Esophagus muscularis mucosa (tissue), 4 donors: ENCODE results near the gene CRISPLD2. TPM values are rescaled to one million over a fixed set of nuclear protein-coding genes. Genes with fewer than 3 reads are reported as not detected.
"Not testable (repeated sequence)": the region's sequence is repeated elsewhere in the genome, so short reads cannot be mapped to it uniquely, and the experiment has no call there.

ENCODE experiments used
- DNase-seq: peaks from one replicate; pipeline ENCODE4 v3.0.0-alpha.2; 2017; ENCODE audit errors: extremely low spot score
- H3K27ac ChIP-seq, 4 donors: fragments of 200-600 bp; sonication (generic); replicated peaks in 1 of 4; 1 replicate in 3 of 4; 2 replicates in 1 of 4; pipeline ENCODE4 v1.5.1; 2016 to 2019; ENCODE audit warnings: mild to moderate bottlenecking in 1 of 4
- H3K27me3 ChIP-seq, 4 donors: fragments of 200-600 bp; sonication (generic); one replicate each; pipeline versions ENCODE4 v1.5.1 to v1.6.0; 2016 to 2019
- H3K36me3 ChIP-seq, 4 donors: fragments of 200-600 bp; sonication (generic); one replicate each; pipeline ENCODE4 v1.5.1; 2016 to 2019
- H3K4me1 ChIP-seq, 4 donors: fragments of 200-600 bp; sonication (generic); one replicate each; pipeline ENCODE4 v1.5.1; 2016 to 2019
- H3K4me3 ChIP-seq, 4 donors: fragments of 200-600 bp; sonication (generic); 1 replicate in 2 of 4; 2 replicates in 2 of 4; pipeline ENCODE4 v1.5.1; 2016 to 2019; ENCODE audit warnings: mild to moderate bottlenecking in 4 of 4, moderate library complexity in 1 of 4
- H3K9me3 ChIP-seq, 4 donors: fragments of 200-600 bp; sonication (generic); 1 replicate in 3 of 4; 2 replicates in 1 of 4; pipeline ENCODE4 v1.5.1; 2016 to 2019
- EP300 ChIP-seq: sonication (generic); formaldehyde crosslinking; IDR thresholded peaks from one replicate; pipeline ENCODE4 v1.6.1; 2017; ENCODE audit warnings: antibody characterized with exemption
- POLR2A ChIP-seq: fragments of 450-650 bp; IDR thresholded peaks from one replicate; pipeline ENCODE4 v1.6.1; 2017; ENCODE audit warnings: antibody characterized with exemption, moderate library complexity, mild to moderate bottlenecking, low read depth
- POLR2AphosphoS5 ChIP-seq, 2 donors: sonication (generic); formaldehyde crosslinking; IDR thresholded peaks; one replicate each; pipeline ENCODE4 v1.6.1; 2017; ENCODE audit warnings: antibody characterized with exemption in 2 of 2
- WGBS: methylation state at CpG from one replicate; pipeline ENCODE4 v1.1.5; 2018; 5-methylcytosine and 5-hydroxymethylcytosine counted together
- intact Hi-C: fragments of 100-400 bp; cut with DNase I; formaldehyde crosslinking; loops from one replicate; pipeline ENCODE4 v1.15.1; 2023
- total RNA-seq, 4 donors: library from RNA; depleted of rRNA; stranded (reverse); fragments of >200 nt; gene quantifications; one replicate each; pipeline versions ENCODE4 v1.1.0 to v1.2.1, GENCODE V29; 2016
- TF ChIP-seq, protein P1 (sequence below), 3 experiments: fragments of 200-600 bp in 2 of 3; fragments of 450-650 bp in 1 of 3; sonication (generic) in 2 of 3; IDR thresholded peaks; one replicate each; pipeline ENCODE4 v1.5.1; 2017 to 2019; ENCODE audit warnings: antibody characterized with exemption in 3 of 3, mild to moderate bottlenecking in 2 of 3, moderate library complexity in 1 of 3

The CRISPLD2 gene
- total RNA-seq, 4 donors from 2014 or later: 230 to 568 (median 289) TPM

DNA sequence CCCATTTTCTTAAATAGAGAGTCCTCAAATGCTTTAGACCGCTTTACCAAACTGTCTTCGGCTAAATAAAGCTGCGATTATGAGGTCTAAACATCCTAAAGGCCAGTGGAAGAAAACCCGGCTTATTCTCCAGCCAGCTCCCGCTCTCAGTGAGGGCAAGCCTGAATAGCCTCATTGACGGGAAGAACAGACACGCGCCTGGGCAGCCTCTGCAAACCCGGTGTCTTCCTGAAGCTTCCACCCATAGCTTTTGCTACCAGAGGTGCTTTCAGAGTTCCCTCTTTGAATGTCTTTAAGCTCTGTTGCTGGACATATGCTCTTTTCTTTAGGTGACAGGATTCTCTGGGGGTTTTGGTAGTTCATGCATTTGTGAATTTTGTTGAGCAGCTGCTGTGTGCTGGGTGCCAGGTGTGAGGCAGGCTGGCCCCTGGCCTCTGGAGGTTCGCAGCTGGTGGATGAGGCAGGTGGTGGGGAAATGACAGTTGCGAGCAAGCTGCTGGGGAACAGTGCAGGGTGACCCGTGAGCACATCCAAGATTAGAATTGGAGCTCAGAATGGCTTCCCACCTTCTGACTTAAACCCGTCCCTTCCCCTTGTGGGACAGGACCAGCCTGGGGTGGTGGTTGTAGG, 44.7 kb downstream of the CRISPLD2 start:
- DNase-seq: no peak
- H3K9me3 ChIP-seq: peaks cover 0 to 10% (median 6%) of the 10 kb centered on the region in 4 donors
- H3K36me3 ChIP-seq: peaks cover 64 to 98% (median 82%) of the 10 kb centered on the region in 4 donors
- H3K4me1 ChIP-seq: peaks cover 0 to 49% (median 38%) of the 10 kb centered on the region in 4 donors
- no peaks in the 10 kb centered on the region for H3K27me3 ChIP-seq
- H3K27ac ChIP-seq: peak overlapping the region; percentile 20 to 63 (median 36)
- H3K4me3 ChIP-seq: no peak overlapping the region
- TF ChIP-seq EP300 (no peak), POLR2A (no peak), POLR2AphosphoS5 (IDR thresholded peaks at IDR 0.05) (no peak)
- TF ChIP-seq, protein P1, sequence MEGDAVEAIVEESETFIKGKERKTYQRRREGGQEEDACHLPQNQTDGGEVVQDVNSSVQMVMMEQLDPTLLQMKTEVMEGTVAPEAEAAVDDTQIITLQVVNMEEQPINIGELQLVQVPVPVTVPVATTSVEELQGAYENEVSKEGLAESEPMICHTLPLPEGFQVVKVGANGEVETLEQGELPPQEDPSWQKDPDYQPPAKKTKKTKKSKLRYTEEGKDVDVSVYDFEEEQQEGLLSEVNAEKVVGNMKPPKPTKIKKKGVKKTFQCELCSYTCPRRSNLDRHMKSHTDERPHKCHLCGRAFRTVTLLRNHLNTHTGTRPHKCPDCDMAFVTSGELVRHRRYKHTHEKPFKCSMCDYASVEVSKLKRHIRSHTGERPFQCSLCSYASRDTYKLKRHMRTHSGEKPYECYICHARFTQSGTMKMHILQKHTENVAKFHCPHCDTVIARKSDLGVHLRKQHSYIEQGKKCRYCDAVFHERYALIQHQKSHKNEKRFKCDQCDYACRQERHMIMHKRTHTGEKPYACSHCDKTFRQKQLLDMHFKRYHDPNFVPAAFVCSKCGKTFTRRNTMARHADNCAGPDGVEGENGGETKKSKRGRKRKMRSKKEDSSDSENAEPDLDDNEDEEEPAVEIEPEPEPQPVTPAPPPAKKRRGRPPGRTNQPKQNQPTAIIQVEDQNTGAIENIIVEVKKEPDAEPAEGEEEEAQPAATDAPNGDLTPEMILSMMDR (IDR thresholded peaks at IDR 0.05): no peak
- intact Hi-C loops: no loop called here
- 83% methylated on average over 13 of the region's 13 CpGs for WGBS

DNA sequence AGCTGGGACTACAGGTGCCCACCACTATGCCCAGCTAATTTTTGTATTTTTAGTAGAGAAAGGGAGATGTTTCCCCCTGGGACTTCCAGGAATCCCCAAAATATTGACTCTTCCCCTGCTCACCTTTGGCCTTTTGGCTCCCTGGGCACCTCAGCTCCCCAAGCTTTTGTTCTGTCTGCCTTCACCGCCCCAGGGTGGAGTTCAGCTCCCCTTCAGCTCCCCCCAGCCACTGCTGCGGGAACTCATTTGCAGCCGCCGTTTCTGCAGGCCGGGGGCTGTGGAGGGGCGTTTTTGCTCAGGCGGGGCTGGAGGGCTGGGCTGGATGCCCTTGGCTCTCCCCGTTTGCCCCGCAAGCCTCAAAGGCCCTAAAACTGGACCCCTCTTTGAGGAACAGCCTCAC, 47.9 kb downstream of the CRISPLD2 start:
- WGBS: 81% methylated on average over 9 of the region's 9 CpGs
- DNase-seq: no peak
- Histone ChIP-seq H3K27ac (peak overlapping the region in 3 of 4 donors; percentile 16 to 49 (median 40)), H3K36me3 (peaks cover 58 to 94% (median 79%) of the 10 kb centered on the region in 4 donors), H3K27me3 (no peaks in the 10 kb centered on the region), H3K4me3 (no peak overlapping the region), H3K4me1 (peaks cover 0 to 40% (median 34%) of the 10 kb centered on the region in 4 donors), H3K9me3 (no peaks in the 10 kb centered on the region)
- TF ChIP-seq POLR2AphosphoS5 (IDR thresholded peaks at IDR 0.05) (no peak), EP300 (no peak), POLR2A (no peak)
- TF ChIP-seq, protein P1 (IDR thresholded peaks at IDR 0.05): no peak
- intact Hi-C loops: loop anchor here (5.0 kb wide), 1 partner anchor 100 kb away; no protein-coding TSS in a partner anchor

DNA sequence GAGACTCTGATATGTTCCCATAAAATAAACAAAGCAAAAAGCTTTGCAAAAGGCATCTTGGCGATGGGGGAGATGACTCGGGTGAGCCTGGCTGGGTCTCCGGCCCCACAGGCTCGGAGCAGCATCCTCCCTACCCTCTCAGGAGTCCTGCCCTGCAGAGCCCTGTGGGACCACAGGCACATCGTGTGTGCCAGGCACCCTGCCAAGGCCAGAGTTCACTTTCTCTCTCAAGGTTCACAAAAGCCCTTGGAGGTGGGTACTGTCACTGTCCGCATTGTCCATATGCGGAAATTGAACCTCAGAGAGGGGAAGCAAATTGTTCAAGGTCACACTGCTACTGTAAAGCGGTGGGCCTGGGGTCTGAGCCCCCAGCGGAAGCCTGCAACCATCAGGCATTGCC, 48.5 kb downstream of the CRISPLD2 start:
- H3K27ac ChIP-seq: peak overlapping the region in 3 of 4 donors; percentile 16 to 49 (median 40)
- H3K4me3 ChIP-seq: no peak overlapping the region
- no peak for DNase-seq
- TF ChIP-seq, protein P1 (IDR thresholded peaks at IDR 0.05): no peak
- no peak for TF ChIP-seq POLR2AphosphoS5 (IDR thresholded peaks at IDR 0.05)
- no peak for TF ChIP-seq EP300
- TF ChIP-seq POLR2A: no peak
- H3K27me3 ChIP-seq: no peaks in the 10 kb centered on the region
- intact Hi-C loops: loop anchor here (5.0 kb wide), 1 partner anchor 101 kb away; no protein-coding TSS in a partner anchor
- peaks cover 0 to 34% (median 28%) of the 10 kb centered on the region in 4 donors for H3K4me1 ChIP-seq
- peaks cover 58 to 94% (median 78%) of the 10 kb centered on the region in 4 donors for H3K36me3 ChIP-seq
- 68% methylated on average over 8 of the region's 9 CpGs for WGBS
- H3K9me3 ChIP-seq: no peaks in the 10 kb centered on the region

DNA sequence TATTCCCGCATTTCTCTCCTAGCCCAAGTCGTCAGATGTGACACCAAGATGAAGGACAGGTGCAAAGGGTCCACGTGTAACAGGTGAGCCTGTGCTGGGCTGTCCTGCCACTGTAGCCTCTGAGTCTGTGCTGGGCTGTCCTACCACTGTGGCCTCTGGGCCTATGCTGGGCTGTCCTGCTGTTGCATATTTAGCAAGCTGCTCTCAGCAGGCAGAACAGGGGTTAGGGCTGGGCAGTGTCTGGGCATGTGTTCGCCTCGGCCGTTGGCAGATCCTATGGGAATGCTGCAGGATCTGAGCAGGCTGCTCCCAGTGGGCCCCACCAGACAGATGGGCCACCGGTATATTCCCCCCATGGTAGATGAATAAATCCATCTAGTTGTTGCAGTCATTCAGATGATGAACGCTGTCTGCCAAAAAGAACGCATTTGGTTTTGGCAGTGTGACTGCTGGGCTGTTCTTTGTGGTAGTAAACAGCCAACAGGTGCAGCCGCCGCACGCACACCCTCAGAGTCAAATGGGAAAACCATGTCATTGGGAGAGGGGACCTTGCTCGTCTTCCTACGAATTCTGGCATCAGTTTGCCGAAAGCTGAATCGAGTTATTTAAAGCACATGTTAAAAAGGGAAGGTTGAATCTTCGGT, 49.2 kb downstream of the CRISPLD2 start:
- intact Hi-C loops: loop anchor here (5.0 kb wide), 1 partner anchor 102 kb away; no protein-coding TSS in a partner anchor
- Histone ChIP-seq H3K4me1 (peaks cover 0 to 30% (median 25%) of the 10 kb centered on the region in 4 donors), H3K36me3 (peaks cover 55 to 94% (median 74%) of the 10 kb centered on the region in 4 donors), H3K9me3 (no peaks in the 10 kb centered on the region), H3K27me3 (no peaks in the 10 kb centered on the region), H3K27ac (peak overlapping the region in 3 of 4 donors; percentile 16 to 49 (median 40)), H3K4me3 (no peak overlapping the region)
- 88% methylated on average over 12 of the region's 17 CpGs for WGBS
- no peak for DNase-seq
- TF ChIP-seq POLR2A (no peak), POLR2AphosphoS5 (IDR thresholded peaks at IDR 0.05) (peak in 1 of 2 donors; percentile 15)

DNA sequence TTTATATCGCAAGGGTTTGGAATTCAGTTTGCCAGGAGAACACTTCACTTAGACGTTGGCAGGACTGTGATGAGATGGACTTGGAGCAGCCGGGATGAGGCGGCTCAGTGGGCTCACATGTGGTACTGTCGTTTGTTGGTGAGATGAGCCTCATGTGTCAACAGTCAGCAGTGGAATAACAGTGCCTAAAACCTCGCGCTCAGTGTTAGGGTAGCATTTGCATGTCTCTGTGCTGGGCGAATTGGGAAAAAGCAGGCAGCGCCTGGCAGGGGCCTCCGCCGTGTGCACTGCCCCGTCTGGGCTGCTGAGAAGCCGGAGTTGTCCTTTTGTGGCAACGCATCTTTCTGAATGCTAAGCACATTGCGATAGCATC, 49.7 kb downstream of the CRISPLD2 start:
- intact Hi-C loops: loop anchor here (5.0 kb wide), 1 partner anchor 102 kb away; no protein-coding TSS in a partner anchor
- H3K4me1 ChIP-seq: peaks cover 0 to 30% (median 26%) of the 10 kb centered on the region in 4 donors
- H3K4me3 ChIP-seq: no peak overlapping the region
- H3K9me3 ChIP-seq: no peaks in the 10 kb centered on the region
- peak overlapping the region in 2 of 4 donors; percentile 16 to 49 for H3K27ac ChIP-seq
- TF ChIP-seq EP300: no peak
- TF ChIP-seq, protein P1 (IDR thresholded peaks at IDR 0.05): no peak
- peaks cover 58 to 94% (median 75%) of the 10 kb centered on the region in 4 donors for H3K36me3 ChIP-seq
- DNase-seq: no peak
- 89% methylated on average over 14 of the region's 15 CpGs for WGBS
- H3K27me3 ChIP-seq: no peaks in the 10 kb centered on the region

DNA sequence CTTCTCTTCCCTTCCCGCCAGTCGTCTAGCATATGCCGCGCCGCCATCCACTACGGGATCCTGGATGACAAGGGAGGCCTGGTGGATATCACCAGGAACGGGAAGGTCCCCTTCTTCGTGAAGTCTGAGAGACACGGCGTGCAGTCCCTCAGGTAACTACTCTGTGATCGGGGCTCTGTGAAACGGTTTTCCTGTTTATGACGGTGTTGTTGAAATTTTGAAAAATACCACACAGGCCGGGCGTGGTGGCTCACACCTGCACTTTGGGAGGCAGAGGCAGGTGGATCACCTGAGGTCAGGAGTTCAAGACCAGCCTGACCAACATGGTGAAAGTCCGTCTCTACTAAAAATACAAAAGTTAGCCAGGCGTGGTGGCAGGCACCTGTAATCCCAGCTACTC, 53.2 kb downstream of the CRISPLD2 start:
- H3K4me1 ChIP-seq: peaks cover 0 to 19% (median 15%) of the 10 kb centered on the region in 4 donors
- H3K36me3 ChIP-seq: peaks cover 63 to 96% (median 80%) of the 10 kb centered on the region in 4 donors
- H3K4me3 ChIP-seq, H3K27me3 ChIP-seq, DNase-seq, H3K27ac ChIP-seq, intact Hi-C loops, H3K9me3 ChIP-seq: not testable (repeated sequence)
- WGBS: 98% methylated on average over 17 of the region's 17 CpGs
